ENCODE data around the gene OLAH.

OLAH gene

DNA sequence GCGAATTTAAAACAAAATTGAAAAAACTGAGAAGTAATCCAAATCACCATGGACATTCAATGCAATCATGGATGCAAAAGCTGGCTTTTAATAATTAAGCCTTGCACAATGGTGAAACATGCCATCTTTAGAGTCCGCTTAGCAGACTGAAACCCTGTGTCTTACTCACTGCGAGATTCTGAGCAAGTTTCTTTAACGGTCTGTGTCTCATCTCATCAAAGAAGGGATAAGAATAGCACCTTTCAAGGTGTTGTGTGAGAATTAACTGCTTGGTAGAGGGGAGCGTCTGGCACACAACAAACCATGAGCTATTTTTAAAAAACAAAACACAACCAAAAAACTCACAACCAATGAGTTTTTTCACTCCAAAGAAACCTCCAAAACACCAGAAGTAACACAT is 23.4 kb downstream of the OLAH start:
- Histone ChIP-seq H2BK12ac (ENCODE audit: low read length in 2 of 2) (no peak overlapping the region), H3K36me3 (ENCODE audit: control insufficient read depth in 1 of 2, insufficient read depth in 2 of 2, low read depth in 1 of 2, low read length in 2 of 2) (no peaks in the 10 kb centered on the region), H2BK15ac (ENCODE audit: low read depth, poor library complexity, severe bottlenecking) (no peak overlapping the region), H3K27me3 (ENCODE audit: control insufficient read depth in 1 of 2, insufficient read depth in 1 of 2, low read length in 2 of 2) (no peaks in the 10 kb centered on the region), H2AK5ac (ENCODE audit: low read length, severe bottlenecking) (no peak overlapping the region), H3K9me3 (ENCODE audit: control insufficient read depth, low read length) (peaks cover 10% of the 10 kb centered on the region), H2BK5ac (ENCODE audit: low read depth, low read length, poor library complexity, severe bottlenecking) (no peak overlapping the region), H3K4me2 (ENCODE audit: low read length, poor library complexity, severe bottlenecking) (no peak overlapping the region), H3K9ac (ENCODE audit: low read length) (no peak overlapping the region), H2AFZ (ENCODE audit: low read depth, low read length) (no peak overlapping the region), H2BK120ac (ENCODE audit: low read depth, low read length) (no peak overlapping the region), H3K27ac (ENCODE audit: low read length, poor library complexity, severe bottlenecking) (no peak overlapping the region), H3K14ac (ENCODE audit: low read length in 2 of 2) (no peak overlapping the region), H4K8ac (ENCODE audit: low read length) (no peak overlapping the region), H3K4me1 (ENCODE audit: control insufficient read depth, insufficient read depth, low read depth, low read length) (no peaks in the 10 kb centered on the region), H4K91ac (ENCODE audit: low read length) (no peak overlapping the region), H3K18ac (ENCODE audit: low read depth in 1 of 2, low read length in 2 of 2) (no peak overlapping the region), H3K4ac (ENCODE audit: low read depth in 1 of 2, low read length in 2 of 2) (no peak overlapping the region), H3K79me1 (replicated peaks; ENCODE audit: low read length, poor library complexity, severe bottlenecking) (no peaks in the 10 kb centered on the region), H3K4me3 (ENCODE audit: insufficient read depth in 1 of 2, low read depth in 1 of 2, low read length in 2 of 2) (no peak overlapping the region), H3K23ac (ENCODE audit: low read length in 2 of 2) (no peak overlapping the region)
- DNase-seq = no peak
- 81% methylated on average over 5 of the region's 5 CpGs for WGBS

GRCh38 chr10:15068802-15069201 is 25.1 kb downstream of the OLAH start:
- Histone ChIP-seq H3K4me3 (ENCODE audit: insufficient read depth in 1 of 2, low read depth in 1 of 2, low read length in 2 of 2) (no peak overlapping the region), H3K23ac (ENCODE audit: low read length in 2 of 2) (no peak overlapping the region), H3K79me1 (replicated peaks; ENCODE audit: low read length, poor library complexity, severe bottlenecking) (no peaks in the 10 kb centered on the region), H2BK120ac (ENCODE audit: low read depth, low read length) (no peak overlapping the region), H3K4me1 (ENCODE audit: control insufficient read depth, insufficient read depth, low read depth, low read length) (no peaks in the 10 kb centered on the region), H3K14ac (ENCODE audit: low read length in 2 of 2) (no peak overlapping the region), H4K91ac (ENCODE audit: low read length) (no peak overlapping the region), H3K27ac (ENCODE audit: low read length, poor library complexity, severe bottlenecking) (no peak overlapping the region), H3K9me3 (ENCODE audit: control insufficient read depth, low read length) (peaks cover 10% of the 10 kb centered on the region), H3K4ac (ENCODE audit: low read depth in 1 of 2, low read length in 2 of 2) (no peak overlapping the region), H3K27me3 (ENCODE audit: control insufficient read depth in 1 of 2, insufficient read depth in 1 of 2, low read length in 2 of 2) (no peaks in the 10 kb centered on the region), H2BK15ac (ENCODE audit: low read depth, poor library complexity, severe bottlenecking) (no peak overlapping the region), H2AFZ (ENCODE audit: low read depth, low read length) (no peak overlapping the region), H2BK5ac (ENCODE audit: low read depth, low read length, poor library complexity, severe bottlenecking) (no peak overlapping the region), H4K8ac (ENCODE audit: low read length) (no peak overlapping the region), H3K9ac (ENCODE audit: low read length) (no peak overlapping the region), H3K4me2 (ENCODE audit: low read length, poor library complexity, severe bottlenecking) (no peak overlapping the region), H2BK12ac (ENCODE audit: low read length in 2 of 2) (no peak overlapping the region), H3K36me3 (ENCODE audit: control insufficient read depth in 1 of 2, insufficient read depth in 2 of 2, low read depth in 1 of 2, low read length in 2 of 2) (no peaks in the 10 kb centered on the region), H2AK5ac (ENCODE audit: low read length, severe bottlenecking) (no peak overlapping the region), H3K18ac (ENCODE audit: low read depth in 1 of 2, low read length in 2 of 2) (no peak overlapping the region)
- peak; percentile 77 for DNase-seq
- WGBS = 96% methylated on average over 2 of the region's 3 CpGs

DNA sequence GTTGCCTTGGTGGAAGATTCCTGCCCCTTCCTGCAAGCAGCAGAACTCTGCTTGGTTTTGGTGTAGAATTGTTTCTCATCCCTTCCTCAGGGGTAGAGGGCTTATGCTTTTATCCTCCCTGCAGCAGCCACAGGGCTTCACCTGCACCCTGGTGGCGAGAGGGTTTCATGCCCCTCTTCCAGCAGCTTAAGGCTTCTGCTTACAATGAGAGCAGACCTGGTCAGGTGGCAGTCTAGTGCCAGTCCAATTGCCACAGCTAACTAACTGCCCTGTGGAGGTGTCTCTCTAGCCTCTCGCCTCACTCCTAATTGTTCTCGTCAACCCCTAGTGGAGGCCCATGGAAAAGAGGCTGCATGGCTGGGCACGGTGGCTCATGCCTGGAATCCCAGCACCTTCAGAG is 25.5 kb downstream of the OLAH start:
- WGBS = 78% methylated on average over 4 of the region's 4 CpGs
- H3K79me1 ChIP-seq (replicated peaks; ENCODE audit: low read length, poor library complexity, severe bottlenecking) = no peaks in the 10 kb centered on the region
- no peak overlapping the region for H3K23ac ChIP-seq (ENCODE audit: low read length in 2 of 2)
- no peak overlapping the region for H2BK15ac ChIP-seq (ENCODE audit: low read depth, poor library complexity, severe bottlenecking)
- no peak overlapping the region for H3K14ac ChIP-seq (ENCODE audit: low read length in 2 of 2)
- no peak overlapping the region for H3K9ac ChIP-seq (ENCODE audit: low read length)
- no peak overlapping the region for H4K8ac ChIP-seq (ENCODE audit: low read length)
- no peak overlapping the region for H2BK120ac ChIP-seq (ENCODE audit: low read depth, low read length)
- H3K9me3 ChIP-seq (ENCODE audit: control insufficient read depth, low read length) = peaks cover 10% of the 10 kb centered on the region
- H2BK12ac ChIP-seq (ENCODE audit: low read length in 2 of 2) = no peak overlapping the region
- no peak overlapping the region for H3K4me2 ChIP-seq (ENCODE audit: low read length, poor library complexity, severe bottlenecking)
- no peak overlapping the region for H3K27ac ChIP-seq (ENCODE audit: low read length, poor library complexity, severe bottlenecking)
- no peak overlapping the region for H4K91ac ChIP-seq (ENCODE audit: low read length)
- H2AFZ ChIP-seq (ENCODE audit: low read depth, low read length) = no peak overlapping the region
- no peak overlapping the region for H3K4me3 ChIP-seq (ENCODE audit: insufficient read depth in 1 of 2, low read depth in 1 of 2, low read length in 2 of 2)
- no peak overlapping the region for H3K18ac ChIP-seq (ENCODE audit: low read depth in 1 of 2, low read length in 2 of 2)
- H3K36me3 ChIP-seq (ENCODE audit: control insufficient read depth in 1 of 2, insufficient read depth in 2 of 2, low read depth in 1 of 2, low read length in 2 of 2) = no peaks in the 10 kb centered on the region
- H2AK5ac ChIP-seq (ENCODE audit: low read length, severe bottlenecking) = no peak overlapping the region
- peak; percentile 3 for DNase-seq
- H3K4ac ChIP-seq (ENCODE audit: low read depth in 1 of 2, low read length in 2 of 2) = no peak overlapping the region
- no peak overlapping the region for H2BK5ac ChIP-seq (ENCODE audit: low read depth, low read length, poor library complexity, severe bottlenecking)
- no peaks in the 10 kb centered on the region for H3K27me3 ChIP-seq (ENCODE audit: control insufficient read depth in 1 of 2, insufficient read depth in 1 of 2, low read length in 2 of 2)
- no peaks in the 10 kb centered on the region for H3K4me1 ChIP-seq (ENCODE audit: control insufficient read depth, insufficient read depth, low read depth, low read length)

- no peak overlapping the region for H2BK120ac ChIP-seq (ENCODE audit: low read depth, low read length)
- no peak overlapping the region for H3K4ac ChIP-seq (ENCODE audit: low read depth in 1 of 2, low read length in 2 of 2)
- H2BK12ac ChIP-seq (ENCODE audit: low read length in 2 of 2) = no peak overlapping the region
- H4K8ac ChIP-seq (ENCODE audit: low read length) = no peak overlapping the region
- no peak overlapping the region for H2BK5ac ChIP-seq (ENCODE audit: low read depth, low read length, poor library complexity, severe bottlenecking)
- no peak overlapping the region for H3K4me2 ChIP-seq (ENCODE audit: low read length, poor library complexity, severe bottlenecking)
- no peak for DNase-seq
- H3K27me3 ChIP-seq (ENCODE audit: control insufficient read depth in 1 of 2, insufficient read depth in 1 of 2, low read length in 2 of 2) = no peaks in the 10 kb centered on the region
- H3K4me1 ChIP-seq (ENCODE audit: control insufficient read depth, insufficient read depth, low read depth, low read length) = no peaks in the 10 kb centered on the region
- H2BK15ac ChIP-seq (ENCODE audit: low read depth, poor library complexity, severe bottlenecking) = no peak overlapping the region
- H3K18ac ChIP-seq (ENCODE audit: low read depth in 1 of 2, low read length in 2 of 2) = no peak overlapping the region
- no peaks in the 10 kb centered on the region for H3K9me3 ChIP-seq (ENCODE audit: control insufficient read depth, low read length)
- WGBS = 81% methylated on average over 5 of the region's 5 CpGs
- no peaks in the 10 kb centered on the region for H3K36me3 ChIP-seq (ENCODE audit: control insufficient read depth in 1 of 2, insufficient read depth in 2 of 2, low read depth in 1 of 2, low read length in 2 of 2)
- no peak overlapping the region for H4K91ac ChIP-seq (ENCODE audit: low read length)
- no peaks in the 10 kb centered on the region for H3K79me1 ChIP-seq (replicated peaks; ENCODE audit: low read length, poor library complexity, severe bottlenecking)
- H2AK5ac ChIP-seq (ENCODE audit: low read length, severe bottlenecking) = no peak overlapping the region
- H3K4me3 ChIP-seq (ENCODE audit: insufficient read depth in 1 of 2, low read depth in 1 of 2, low read length in 2 of 2) = no peak overlapping the region
- no peak overlapping the region for H3K9ac ChIP-seq (ENCODE audit: low read length)
- H3K14ac ChIP-seq (ENCODE audit: low read length in 2 of 2) = no peak overlapping the region
- H3K23ac ChIP-seq (ENCODE audit: low read length in 2 of 2) = no peak overlapping the region
- H2AFZ ChIP-seq (ENCODE audit: low read depth, low read length) = no peak overlapping the region
- H3K27ac ChIP-seq (ENCODE audit: low read length, poor library complexity, severe bottlenecking) = no peak overlapping the region
These were observed 28.6 kb downstream of the OLAH start for GRCh38 chr10:15072358-15072757.
